Muscle layer of duodenum (tissue), 2 donors: ENCODE results near the gene CADPS2.

Experiments used
- H3K27ac ChIP-seq: one replicate; pipeline ENCODE4 v1.7.0; 2013; ENCODE audit warnings: mild to moderate bottlenecking, low read length
- H3K27me3 ChIP-seq: one replicate; pipeline ENCODE4 v1.7.0; 2013; ENCODE audit warnings: low read depth, mild to moderate bottlenecking, control low read depth, low read length
- H3K36me3 ChIP-seq, 2 donors: one replicate each; pipeline ENCODE4 v1.7.0; 2013; ENCODE audit warnings: low read length in 2 of 2, control low read depth in 1 of 2, mild to moderate bottlenecking in 1 of 2; ENCODE audit not compliant: insufficient read depth in 2 of 2, control insufficient read depth in 1 of 2
- H3K4me1 ChIP-seq, 2 donors: one replicate each; pipeline ENCODE4 v1.7.0; 2013; ENCODE audit warnings: low read length in 2 of 2, mild to moderate bottlenecking in 2 of 2, control low read depth in 1 of 2, moderate library complexity in 1 of 2; ENCODE audit not compliant: insufficient read depth in 2 of 2, control insufficient read depth in 1 of 2
- H3K4me3 ChIP-seq, 2 donors: one replicate each; pipeline ENCODE4 v1.7.0; 2013; ENCODE audit warnings: low read length in 2 of 2, low read depth in 1 of 2, mild to moderate bottlenecking in 1 of 2
- H3K9me3 ChIP-seq, 2 donors: one replicate each; pipeline ENCODE4 v1.7.0; 2013; ENCODE audit warnings: low read length in 2 of 2, control low read depth in 1 of 2, mild to moderate bottlenecking in 1 of 2; ENCODE audit not compliant: control insufficient read depth in 1 of 2
- donor health status: healthy.

Gene CADPS2

DNA sequence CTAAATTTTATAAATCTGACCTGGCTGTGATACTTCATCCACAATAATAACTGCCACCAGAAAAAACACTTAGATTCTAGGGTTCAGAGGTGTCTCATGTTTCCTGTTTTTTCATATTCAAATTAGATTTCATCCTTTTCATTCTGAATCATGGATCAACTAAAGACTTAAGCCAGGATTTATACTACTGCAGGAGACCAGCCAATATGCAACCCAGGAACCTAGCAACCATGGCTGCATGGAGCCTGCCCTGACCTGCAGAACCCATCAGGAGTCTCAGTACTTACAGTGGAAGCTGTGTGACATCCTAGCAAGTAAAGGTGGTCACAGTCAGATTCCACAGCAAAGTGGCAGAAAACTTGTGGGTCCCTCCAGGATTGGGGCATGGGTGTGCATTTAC is 143.0 kb downstream of the CADPS2 start:
- Histone ChIP-seq H3K9me3 (no peaks in the 10 kb centered on the region), H3K36me3 (no peaks in the 10 kb centered on the region), H3K4me3 (no peak overlapping the region), H3K27me3 (no peaks in the 10 kb centered on the region), H3K4me1 (no peaks in the 10 kb centered on the region), H3K27ac (no peak overlapping the region)

DNA sequence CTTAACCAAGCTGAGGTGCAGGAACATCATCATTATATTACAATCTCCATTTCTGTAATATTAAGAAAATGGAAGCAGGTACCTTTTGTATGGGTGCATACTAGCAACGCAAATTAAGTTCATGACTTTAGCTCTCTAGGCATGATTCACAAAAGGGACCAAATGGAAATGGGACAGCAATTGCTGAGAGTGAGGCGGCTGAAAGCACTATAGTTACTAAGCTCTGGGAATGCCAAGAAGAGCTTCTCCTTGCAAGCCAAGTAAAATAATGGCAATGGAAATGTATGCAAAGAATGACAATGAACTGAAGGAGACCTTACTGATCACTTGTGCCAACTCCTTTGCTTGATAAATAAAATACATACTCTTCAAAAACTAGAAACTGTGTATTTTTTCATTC is 147.3 kb downstream of the CADPS2 start:
- Histone ChIP-seq H3K9me3 (no peaks in the 10 kb centered on the region), H3K4me1 (no peaks in the 10 kb centered on the region), H3K36me3 (no peaks in the 10 kb centered on the region), H3K27ac (no peak overlapping the region), H3K27me3 (no peaks in the 10 kb centered on the region), H3K4me3 (no peak overlapping the region)

DNA sequence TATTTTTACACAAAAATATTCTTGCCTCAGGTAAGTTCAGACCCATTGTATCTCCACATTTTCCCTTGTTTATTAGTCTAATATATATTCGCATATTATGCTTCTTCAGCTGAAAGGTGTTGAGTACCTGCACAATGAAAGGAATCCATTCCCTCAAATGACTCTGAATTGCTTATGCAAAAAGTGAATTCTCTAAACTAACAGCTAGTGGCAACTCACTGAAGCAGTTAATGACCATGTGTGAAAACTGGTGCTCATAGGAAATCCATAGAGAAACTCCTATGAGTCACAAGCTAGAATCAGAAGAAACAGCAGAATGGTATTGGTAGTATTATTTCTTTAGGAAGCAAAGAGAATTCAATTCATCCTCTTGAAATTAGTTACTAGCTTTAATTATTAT is 150.1 kb downstream of the CADPS2 start:
- no peaks in the 10 kb centered on the region for H3K9me3 ChIP-seq
- H3K36me3 ChIP-seq, result no peaks in the 10 kb centered on the region
- H3K27me3 ChIP-seq, result no peaks in the 10 kb centered on the region
- H3K27ac ChIP-seq, result no peak overlapping the region
- H3K4me3 ChIP-seq, result no peak overlapping the region
- H3K4me1 ChIP-seq, result no peaks in the 10 kb centered on the region

DNA sequence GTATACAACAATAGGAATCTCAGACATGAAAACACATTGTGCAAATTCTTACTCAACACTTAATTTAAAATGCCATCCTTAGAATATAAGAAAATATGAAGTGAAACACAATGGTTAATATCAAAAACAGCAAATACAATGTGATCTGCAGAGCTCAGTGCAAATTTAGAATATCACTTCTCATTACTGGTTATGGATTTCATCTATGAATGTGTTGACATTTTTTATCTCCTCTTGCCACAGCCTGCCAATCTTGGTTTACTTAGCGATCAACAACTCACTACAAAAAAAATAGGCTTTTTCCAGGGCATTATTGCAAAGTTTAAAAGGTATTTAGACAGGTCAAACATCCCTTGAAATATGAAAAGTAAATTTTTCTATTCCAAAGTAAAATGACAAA is 158.5 kb downstream of the CADPS2 start:
- no peaks in the 10 kb centered on the region for H3K36me3 ChIP-seq
- no peak overlapping the region for H3K27ac ChIP-seq
- H3K4me1 ChIP-seq, result no peaks in the 10 kb centered on the region
- H3K4me3 ChIP-seq, result no peak overlapping the region
- H3K9me3 ChIP-seq, result no peaks in the 10 kb centered on the region
- no peaks in the 10 kb centered on the region for H3K27me3 ChIP-seq

DNA sequence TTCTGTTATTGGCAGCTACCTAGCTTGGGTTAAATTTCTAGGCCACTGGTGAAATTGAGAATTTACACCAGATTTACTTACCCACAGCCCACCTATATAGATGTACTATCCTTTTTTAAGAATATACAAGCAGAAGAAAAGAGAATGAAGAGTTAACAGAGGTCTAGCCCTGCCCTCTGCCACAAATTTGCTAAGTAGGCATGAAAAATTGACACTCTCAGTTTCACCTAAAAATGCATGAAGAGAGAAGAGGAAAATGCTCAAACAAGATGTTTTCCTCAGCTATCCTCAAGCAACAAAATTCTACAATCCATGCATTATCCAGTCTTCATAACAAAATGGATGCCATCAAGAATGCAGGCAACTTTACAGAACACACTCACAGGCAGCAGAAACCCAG is 158.9 kb downstream of the CADPS2 start:
- no peak overlapping the region for H3K4me3 ChIP-seq
- no peaks in the 10 kb centered on the region for H3K36me3 ChIP-seq
- H3K4me1 ChIP-seq, result no peaks in the 10 kb centered on the region
- no peaks in the 10 kb centered on the region for H3K27me3 ChIP-seq
- no peaks in the 10 kb centered on the region for H3K9me3 ChIP-seq
- H3K27ac ChIP-seq, result no peak overlapping the region

- H3K27ac ChIP-seq, result no peak overlapping the region
- no peak overlapping the region for H3K4me3 ChIP-seq
- H3K9me3 ChIP-seq, result no peaks in the 10 kb centered on the region
- H3K36me3 ChIP-seq, result no peaks in the 10 kb centered on the region
- no peaks in the 10 kb centered on the region for H3K27me3 ChIP-seq
- H3K4me1 ChIP-seq, result no peaks in the 10 kb centered on the region
These were observed 159.4 kb downstream of the CADPS2 start for GRCh38 chr7:122726881-122727280.

DNA sequence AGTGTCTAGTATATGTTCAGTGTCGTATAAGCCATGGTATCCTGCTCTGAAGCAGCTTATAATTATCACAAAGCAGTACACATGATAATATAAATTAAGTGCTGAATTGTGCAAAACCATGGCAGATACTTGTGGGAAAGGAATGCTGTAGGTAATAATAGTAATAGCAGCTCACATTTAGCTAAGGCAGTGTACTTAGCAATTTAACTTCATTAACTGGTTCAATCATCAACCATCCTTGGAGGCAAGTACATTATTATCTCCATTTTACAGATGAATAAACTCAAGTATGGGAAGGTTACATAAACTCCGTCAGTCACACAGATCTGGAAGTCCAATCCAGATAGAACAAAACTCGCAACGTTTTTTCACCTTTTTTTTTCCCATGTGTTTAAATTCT is 161.9 kb downstream of the CADPS2 start:
- H3K36me3 ChIP-seq, result no peaks in the 10 kb centered on the region

DNA sequence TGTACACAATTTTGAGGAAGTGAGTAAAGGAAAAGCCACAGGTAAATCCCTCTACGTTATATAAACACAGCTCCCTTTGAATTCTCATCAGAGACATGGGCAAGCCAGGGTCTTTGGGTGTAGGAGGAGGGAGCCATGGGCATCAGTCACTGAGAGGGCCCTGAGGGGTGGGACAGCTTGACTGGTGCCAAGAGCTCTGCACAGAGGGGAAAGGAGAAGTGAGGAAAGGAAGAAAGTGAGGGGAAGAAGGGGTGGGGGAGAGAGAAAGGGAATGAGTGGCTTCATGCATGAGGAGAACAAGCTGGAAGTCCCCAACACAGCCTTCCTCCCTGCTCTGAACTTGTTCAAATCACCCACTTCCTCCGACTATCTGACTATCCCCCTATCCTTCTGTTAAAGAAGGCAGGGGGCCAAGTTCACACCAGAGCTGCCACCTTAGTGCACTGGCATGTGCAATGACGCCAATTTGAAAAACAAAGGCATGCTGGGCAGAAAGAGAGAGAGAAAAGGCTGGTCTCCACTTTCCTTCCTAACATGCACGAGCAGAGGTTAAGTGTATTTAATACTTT is 167.2 kb downstream of the CADPS2 start:
- no peak overlapping the region for H3K4me3 ChIP-seq
- H3K9me3 ChIP-seq, result no peaks in the 10 kb centered on the region
- H3K36me3 ChIP-seq, result no peaks in the 10 kb centered on the region
- no peaks in the 10 kb centered on the region for H3K4me1 ChIP-seq
- no peaks in the 10 kb centered on the region for H3K27me3 ChIP-seq
- no peak overlapping the region for H3K27ac ChIP-seq

More for the DNA sequence above, 161.9 kb downstream of the CADPS2 start:
- Histone ChIP-seq H3K27me3 (no peaks in the 10 kb centered on the region), H3K27ac (no peak overlapping the region), H3K9me3 (no peaks in the 10 kb centered on the region), H3K4me1 (no peaks in the 10 kb centered on the region), H3K4me3 (no peak overlapping the region)

DNA sequence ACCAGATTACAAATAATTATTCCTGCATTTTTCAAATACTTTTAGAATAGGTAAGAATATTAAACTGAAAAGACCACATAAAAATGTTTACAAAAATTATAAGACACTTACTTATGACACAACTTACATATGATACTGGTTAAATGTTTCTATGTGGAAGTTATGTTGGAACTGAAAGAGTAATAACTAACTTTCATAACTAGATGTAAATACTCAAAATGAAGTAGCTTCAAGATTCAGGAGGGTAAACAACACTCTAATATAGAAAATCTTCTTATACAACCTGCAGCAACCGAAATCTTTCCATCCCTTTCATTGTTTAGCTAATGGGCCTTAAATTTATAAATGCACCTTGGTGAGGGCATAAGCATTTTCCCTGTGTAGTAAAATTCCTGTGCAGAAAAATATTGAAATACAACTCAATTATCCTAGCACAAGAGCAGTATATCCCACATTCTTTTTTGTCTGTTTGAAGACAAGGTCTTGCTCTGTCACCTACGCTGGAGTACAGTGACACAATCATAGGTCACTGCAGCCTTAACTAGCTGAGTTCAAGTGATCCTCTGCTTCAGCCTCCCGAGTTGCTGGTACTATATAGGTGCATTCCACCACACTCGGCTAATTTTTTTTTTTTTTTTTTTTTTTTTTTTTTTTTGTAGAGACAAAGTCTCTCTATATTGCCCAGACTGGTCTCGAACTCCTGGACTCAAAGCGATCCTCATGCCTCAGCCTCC is 168.7 kb downstream of the CADPS2 start:
- no peaks in the 10 kb centered on the region for H3K27me3 ChIP-seq
- H3K4me3 ChIP-seq, result no peak overlapping the region
- H3K4me1 ChIP-seq, result no peaks in the 10 kb centered on the region
- H3K27ac ChIP-seq, result no peak overlapping the region
- no peaks in the 10 kb centered on the region for H3K9me3 ChIP-seq
- H3K36me3 ChIP-seq, result no peaks in the 10 kb centered on the region

GRCh38 chr7:122715183-122715582 is 171.1 kb downstream of the CADPS2 start:
- no peak overlapping the region for H3K4me3 ChIP-seq
- no peaks in the 10 kb centered on the region for H3K27me3 ChIP-seq
- no peaks in the 10 kb centered on the region for H3K36me3 ChIP-seq
- H3K4me1 ChIP-seq, result no peaks in the 10 kb centered on the region
- no peak overlapping the region for H3K27ac ChIP-seq
- no peaks in the 10 kb centered on the region for H3K9me3 ChIP-seq

GRCh38 chr7:122710916-122711315 is 175.3 kb downstream of the CADPS2 start:
- Histone ChIP-seq H3K27me3 (no peaks in the 10 kb centered on the region), H3K27ac (no peak overlapping the region), H3K4me3 (no peak overlapping the region), H3K4me1 (no peaks in the 10 kb centered on the region), H3K36me3 (no peaks in the 10 kb centered on the region), H3K9me3 (no peaks in the 10 kb centered on the region)
